Endothelial cell of umbilical vein (primary cell): ENCODE measurements around the gene FAAP100. TPM values are rescaled to one million over a fixed set of nuclear protein-coding genes. Genes with fewer than 3 reads are reported as not detected.

Experiments used
- BruUV-seq: library from RNA; stranded (reverse); fragments of 400-500 nt; replicated peaks from 2 replicates; lab custom pipeline; 2021; lab: Mats Ljungman, UMichigan
- CTCF ChIA-PET: fragments of 300-600, 350-600 bp; sonication (Branson Sonifier 250); formaldehyde crosslinking; loops from one replicate; lab custom pipeline; 2021; ENCODE audit warnings: antibody characterized with exemption, inconsistent platforms; lab: Charles Lee
- POLR2A ChIA-PET: fragments of 300-600, 350-600 bp; sonication (Branson Sonifier 250); formaldehyde crosslinking; loops from one replicate; lab custom pipeline; 2021; ENCODE audit warnings: antibody characterized with exemption, inconsistent platforms; lab: Charles Lee
- DNase-seq: peaks from one replicate; pipeline ENCODE4 v3.0.0-alpha.2; 2011; ENCODE audit warnings: low read depth, low spot score
- FAIRE-seq: peaks from 2 replicates; lab custom pipeline; 2011; peaks lifted over from hg19 to GRCh38; lab: Jason Lieb, UNC
- H2AFZ ChIP-seq: 2 replicates; pipeline ENCODE4 v1.6.0; 2012; ENCODE audit warnings: low read depth, low read length, control low read depth, inconsistent platforms
- H3K27ac ChIP-seq: 2 replicates; pipeline ENCODE4 v1.5.1; 2011; ENCODE audit warnings: low read depth, mild to moderate bottlenecking, control low read depth, low read length, moderate library complexity; ENCODE audit not compliant: insufficient read depth
- H3K27me3 ChIP-seq, 2 experiments: 2 replicates each; pipeline versions ENCODE4 v1.6.0 to v1.6.1; 2011; ENCODE audit warnings: low read length in 2 of 2, mixed read lengths in 1 of 2; ENCODE audit not compliant: control insufficient read depth in 2 of 2, insufficient read depth in 2 of 2
- H3K36me3 ChIP-seq, 2 experiments: 2 replicates in 1 of 2; 3 replicates in 1 of 2; pipeline ENCODE4 v1.5.1; 2011; ENCODE audit warnings: low read length in 2 of 2, mild to moderate bottlenecking in 1 of 2, moderate library complexity in 1 of 2; ENCODE audit not compliant: control insufficient read depth in 2 of 2, insufficient read depth in 2 of 2; ENCODE audit errors: extremely low read depth in 1 of 2
- H3K4me1 ChIP-seq: 3 replicates; pipeline ENCODE4 v1.5.1; 2011; ENCODE audit warnings: mild to moderate bottlenecking, low read length; ENCODE audit not compliant: control insufficient read depth, insufficient read depth; ENCODE audit errors: extremely low read depth
- H3K4me2 ChIP-seq: 2 replicates; pipeline ENCODE4 v1.6.1; 2011; ENCODE audit warnings: low read length, control low read depth, mixed read lengths; ENCODE audit not compliant: insufficient read depth
- H3K4me3 ChIP-seq, 3 experiments: fragments of 200-600 bp in 1 of 3; sonication (generic), shearing (Covaris generic) in 1 of 3; replicated peaks in 1 of 3; 2 replicates each; pipeline ENCODE4 v1.5.1; 2011 to 2016; ENCODE audit warnings: control low read depth in 3 of 3, low read length in 3 of 3, mild to moderate bottlenecking in 2 of 3, inconsistent platforms in 1 of 3, low read depth in 1 of 3, moderate library complexity in 1 of 3; ENCODE audit not compliant: insufficient read depth in 1 of 3
- H3K79me2 ChIP-seq: 2 replicates; pipeline ENCODE4 v1.6.0; 2012; ENCODE audit warnings: low read length, inconsistent platforms; ENCODE audit not compliant: control insufficient read depth, insufficient read depth
- H3K9ac ChIP-seq: replicated peaks from 2 replicates; pipeline ENCODE3; 2011; ENCODE audit warnings: low read length, control low read depth; ENCODE audit not compliant: insufficient read depth; ENCODE audit errors: extremely low read depth
- H3K9me1 ChIP-seq: replicated peaks from 3 replicates; pipeline ENCODE4 v1.6.0; 2011; ENCODE audit warnings: mild to moderate bottlenecking, low read length; ENCODE audit not compliant: control insufficient read depth, insufficient read depth; ENCODE audit errors: extremely low read depth
- H3K9me3 ChIP-seq: replicated peaks from 2 replicates; pipeline ENCODE4 v1.5.1; 2012; ENCODE audit warnings: low read length, inconsistent platforms; ENCODE audit not compliant: control insufficient read depth, insufficient read depth
- H4K20me1 ChIP-seq: replicated peaks from 2 replicates; pipeline ENCODE3; 2011; ENCODE audit warnings: mild to moderate bottlenecking, low read length; ENCODE audit not compliant: control insufficient read depth, insufficient read depth; ENCODE audit errors: extremely low read depth
- CTCF ChIP-seq, 2 donors: IDR thresholded peaks; 1 replicate in 1 of 2; 2 replicates in 1 of 2; pipeline ENCODE4 v1.5.1; 2011; ENCODE audit warnings: low read length in 2 of 2, mild to moderate bottlenecking in 2 of 2, moderate library complexity in 2 of 2, control low read depth in 1 of 2, inconsistent platforms in 1 of 2, low read depth in 1 of 2; ENCODE audit not compliant: insufficient read depth in 1 of 2; ENCODE audit errors: extremely low read depth in 1 of 2
- EZH2 ChIP-seq: IDR thresholded peaks from 2 replicates; pipeline ENCODE4 v1.6.1; 2012; ENCODE audit warnings: borderline replicate concordance, low read depth, mild to moderate bottlenecking, moderate library complexity, low read length, inconsistent platforms; ENCODE audit not compliant: severe bottlenecking
- FOS ChIP-seq: IDR thresholded peaks from 2 replicates; pipeline ENCODE4 v1.6.1; 2011; ENCODE audit warnings: mild to moderate bottlenecking, low read length, moderate library complexity, borderline replicate concordance; ENCODE audit not compliant: insufficient read depth
- GATA2 ChIP-seq: IDR thresholded peaks from 2 replicates; pipeline ENCODE4 v1.7.0; 2011; ENCODE audit warnings: low read depth, mild to moderate bottlenecking, moderate library complexity, mixed read lengths, low read length; ENCODE audit not compliant: insufficient read length, insufficient read depth
- JUN ChIP-seq: IDR thresholded peaks from 2 replicates; pipeline ENCODE4 v1.6.1; 2011; ENCODE audit warnings: borderline replicate concordance, low read depth; ENCODE audit not compliant: insufficient read length, insufficient read depth
- MYC ChIP-seq: IDR thresholded peaks from one replicate; pipeline ENCODE4 v1.6.1; 2011; ENCODE audit warnings: mild to moderate bottlenecking, low read depth, low read length
- POLR2A ChIP-seq: IDR thresholded peaks from 2 replicates; pipeline ENCODE4 v1.6.1; 2012; ENCODE audit warnings: low read depth, mild to moderate bottlenecking, control low read depth, low read length
- POLR2AphosphoS5 ChIP-seq: IDR thresholded peaks from 2 replicates; pipeline ENCODE4 v1.6.1; 2012; ENCODE audit warnings: low read depth, mild to moderate bottlenecking, control low read depth, low read length, moderate library complexity; ENCODE audit not compliant: insufficient read depth
- dilution Hi-C: fragments of 300-500 bp; cut with MboI; formaldehyde crosslinking; loops from one replicate; pipeline ENCODE4 v1.15.0; 2019; ENCODE audit warnings: low sequenced_read_pairs; ENCODE audit not compliant: extremely low pct_ligation_motif_present
- intact Hi-C: fragments of 100-400 bp; cut with micrococcal nuclease; formaldehyde crosslinking; loops from one replicate; pipeline ENCODE4 v1.10.0; 2022
- polyA plus RNA-seq, 4 experiments: library from polyadenylated mRNA; depleted of rRNA in 3 of 4; stranded (reverse) in 3 of 4; unstranded in 1 of 4; fragments of >200 nt; gene quantifications; 2 replicates each; pipeline versions ENCODE4 v1.2.1 to v1.2.3, GENCODE V29; 2011 to 2012; ENCODE audit warnings: missing spikeins in 1 of 4
- total RNA-seq: library from RNA; stranded (reverse); gene quantifications from 2 replicates; pipeline ENCODE4 v1.2.3, GENCODE V29; 2021
- TF ChIP-seq, protein P1 (sequence below): IDR thresholded peaks from 2 replicates; pipeline ENCODE4 v1.6.1; 2011; ENCODE audit not compliant: insufficient read depth, insufficient read length

FAAP100 gene
- total and polyA plus RNA-seq, 2 donors (not counting 3 experiments of a cell fraction or from before 2014, with no cell fraction given), result 35.4 to 54.3 TPM

GRCh38 chr17:81524039-81524864, 27.9 kb downstream of the FAAP100 start:
- Histone ChIP-seq H3K36me3 (no peaks in the 10 kb centered on the region), H3K4me1 (peaks cover 5% of the 10 kb centered on the region), H3K9me1 (no peaks in the 10 kb centered on the region), H3K79me2 (no peaks in the 10 kb centered on the region), H4K20me1 (no peaks in the 10 kb centered on the region), H3K9ac (no peak overlapping the region), H3K4me3 (no peak overlapping the region), H3K9me3 (no peaks in the 10 kb centered on the region), H2AFZ (no peak overlapping the region), H3K4me2 (no peak overlapping the region), H3K27ac (no peak overlapping the region), H3K27me3 (no peaks in the 10 kb centered on the region)
- ChIA-PET POLR2A (no interaction called here), CTCF (interaction anchor here (1.2 to 1.6 kb wide), 4 partner anchors 19 to 269 kb away, joined by 3 to 6 read pairs (median 6); partner anchors contain the start of gene FAAP100)
- dilution Hi-C loops, result no loop called here
- no TSS peak for BruUV-seq
- FAIRE-seq (no peak), DNase-seq (no peak)
- intact Hi-C loops, result no loop called here
- TF ChIP-seq, protein P1, sequence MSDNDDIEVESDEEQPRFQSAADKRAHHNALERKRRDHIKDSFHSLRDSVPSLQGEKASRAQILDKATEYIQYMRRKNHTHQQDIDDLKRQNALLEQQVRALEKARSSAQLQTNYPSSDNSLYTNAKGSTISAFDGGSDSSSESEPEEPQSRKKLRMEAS, result no peak
- TF ChIP-seq CTCF (IDR thresholded peaks at IDR 0.05; ENCODE audit: extremely low read depth in 1 of 2, insufficient read depth in 1 of 2, low read depth in 1 of 2, low read length in 2 of 2), result no peak
- TF ChIP-seq GATA2, result no peak
- no peak for TF ChIP-seq EZH2
- TF ChIP-seq POLR2A, result no peak
- no peak for TF ChIP-seq POLR2AphosphoS5
- no peak for TF ChIP-seq MYC
- TF ChIP-seq JUN, result no peak
- no peak for TF ChIP-seq FOS
